Stomach smooth muscle (tissue), 2 donors: ENCODE measurements around the gene STAM2.

Experiments used
- H3K27ac ChIP-seq: one replicate; pipeline ENCODE4 v1.7.0; 2013; ENCODE audit warnings: mild to moderate bottlenecking, low read length, inconsistent platforms
- H3K27me3 ChIP-seq, 2 donors: one replicate each; pipeline ENCODE4 v1.7.0; 2013; ENCODE audit warnings: low read length in 2 of 2; ENCODE audit not compliant: insufficient read depth in 2 of 2, control insufficient read depth in 1 of 2
- H3K36me3 ChIP-seq, 2 donors: one replicate each; pipeline ENCODE4 v1.7.0; 2013; ENCODE audit warnings: low read length in 2 of 2; ENCODE audit not compliant: control insufficient read depth in 2 of 2, insufficient read depth in 2 of 2
- H3K4me1 ChIP-seq: one replicate; pipeline ENCODE4 v1.7.0; 2013; ENCODE audit warnings: low read length; ENCODE audit not compliant: control insufficient read depth, insufficient read depth
- H3K4me3 ChIP-seq, 2 donors: one replicate each; pipeline ENCODE4 v1.7.0; 2013; ENCODE audit warnings: low read length in 2 of 2
- H3K9ac ChIP-seq, 2 donors: one replicate each; pipeline ENCODE4 v1.7.0; 2013; ENCODE audit warnings: low read length in 2 of 2, mild to moderate bottlenecking in 1 of 2
- H3K9me3 ChIP-seq, 2 donors: one replicate each; pipeline ENCODE4 v1.7.0; 2013; ENCODE audit warnings: low read length in 2 of 2; ENCODE audit not compliant: control insufficient read depth in 2 of 2
- donor health status: healthy.
- donor health status: Pancreatic carcinoma.

STAM2 gene

DNA sequence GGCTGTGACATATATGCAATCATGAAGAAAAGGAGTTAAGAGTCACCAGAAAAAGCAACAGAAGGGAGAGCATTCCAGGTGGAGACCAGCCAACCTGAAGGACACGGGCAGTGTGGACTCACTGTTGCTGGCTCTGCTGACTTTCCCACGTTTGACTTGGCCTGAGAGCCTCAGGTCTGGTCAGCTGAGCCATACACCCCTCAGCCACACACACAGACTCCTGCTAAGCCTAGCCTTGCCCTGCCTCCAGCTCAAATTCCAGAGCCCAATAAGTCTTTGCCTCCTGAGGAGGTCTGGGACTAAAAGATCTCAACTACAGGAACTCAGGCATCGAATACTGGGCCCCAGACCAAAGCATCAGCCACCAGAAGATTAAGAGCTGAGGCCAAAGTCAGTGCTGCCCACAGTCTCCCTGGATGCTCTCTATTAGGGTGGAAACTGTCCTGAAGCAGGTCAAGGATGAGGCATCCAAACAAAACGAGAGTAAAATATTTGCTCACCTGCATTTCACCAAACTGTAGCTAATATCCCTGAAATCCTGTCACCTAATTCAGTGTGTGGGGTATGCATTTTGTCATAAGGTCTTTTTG, 100.0 kb downstream of the STAM2 start:
- no peak overlapping the region for H3K27ac ChIP-seq
- H3K9me3 ChIP-seq, result no peaks in the 10 kb centered on the region
- H3K4me1 ChIP-seq, result no peaks in the 10 kb centered on the region
- H3K36me3 ChIP-seq, result no peaks in the 10 kb centered on the region
- no peak overlapping the region for H3K4me3 ChIP-seq
- no peak overlapping the region for H3K9ac ChIP-seq
- H3K27me3 ChIP-seq, result no peaks in the 10 kb centered on the region

DNA sequence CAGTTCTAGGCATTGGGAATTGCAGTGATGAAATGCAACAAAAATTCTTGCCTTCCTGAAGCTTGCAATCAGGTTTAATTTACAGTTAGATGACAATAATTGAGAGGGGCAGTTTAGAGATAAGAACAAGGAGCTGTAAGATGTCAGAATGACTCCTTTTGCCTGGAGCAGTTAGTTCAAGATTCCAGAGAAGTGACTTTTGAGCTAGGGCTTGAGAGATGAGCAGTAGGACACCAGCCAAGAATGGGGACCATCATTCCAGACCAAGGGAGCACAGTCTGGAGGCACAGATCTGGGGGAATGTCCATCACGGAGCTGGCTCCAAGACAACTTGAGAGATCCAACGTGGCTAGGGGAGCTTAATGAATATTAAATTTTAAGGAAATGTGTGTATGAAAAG, 103.6 kb downstream of the STAM2 start:
- no peak overlapping the region for H3K4me3 ChIP-seq
- no peaks in the 10 kb centered on the region for H3K36me3 ChIP-seq
- no peaks in the 10 kb centered on the region for H3K9me3 ChIP-seq
- H3K27me3 ChIP-seq, result no peaks in the 10 kb centered on the region
- no peaks in the 10 kb centered on the region for H3K4me1 ChIP-seq
- H3K9ac ChIP-seq, result no peak overlapping the region
- no peak overlapping the region for H3K27ac ChIP-seq

DNA sequence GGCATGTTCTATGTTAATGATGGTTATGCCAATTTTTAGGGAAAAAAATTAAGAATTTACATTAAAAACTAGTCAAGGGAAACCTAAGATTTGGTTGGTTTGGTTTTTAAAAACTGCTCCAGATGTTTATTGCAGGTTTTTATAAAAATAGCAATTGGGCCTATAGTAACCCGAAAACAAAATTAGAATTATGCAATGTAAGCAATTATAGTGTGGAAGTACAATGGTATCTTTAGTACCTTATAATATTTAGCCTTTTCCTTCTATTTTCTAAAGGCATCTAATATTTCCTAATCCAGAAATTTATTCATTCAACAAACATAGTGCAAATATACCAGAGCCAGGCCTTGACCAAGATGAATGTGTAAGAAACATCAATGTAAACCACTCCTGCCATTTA, 104.0 kb downstream of the STAM2 start:
- no peaks in the 10 kb centered on the region for H3K4me1 ChIP-seq
- no peaks in the 10 kb centered on the region for H3K27me3 ChIP-seq
- no peak overlapping the region for H3K9ac ChIP-seq
- H3K36me3 ChIP-seq, result no peaks in the 10 kb centered on the region
- H3K4me3 ChIP-seq, result no peak overlapping the region
- no peaks in the 10 kb centered on the region for H3K9me3 ChIP-seq
- H3K27ac ChIP-seq, result no peak overlapping the region

DNA sequence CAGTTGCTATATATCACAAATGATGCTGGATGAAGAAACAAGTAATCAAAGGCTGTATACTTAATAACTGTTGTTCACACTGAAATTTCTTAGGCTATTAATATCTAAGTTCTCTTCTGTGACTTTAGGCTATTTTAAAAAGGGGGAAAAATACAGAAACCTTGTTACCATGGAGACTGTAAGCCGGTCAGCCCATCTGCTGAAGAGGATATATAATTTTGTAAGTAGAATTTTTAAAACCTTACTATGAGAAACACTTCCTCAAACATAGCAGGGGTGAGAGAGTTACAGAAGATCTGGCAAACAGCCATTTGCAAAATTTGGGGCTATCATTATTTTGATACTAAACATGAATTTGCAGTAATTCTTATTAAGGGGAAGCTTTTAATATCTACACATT, 104.5 kb downstream of the STAM2 start:
- no peaks in the 10 kb centered on the region for H3K27me3 ChIP-seq
- no peak overlapping the region for H3K27ac ChIP-seq
- H3K36me3 ChIP-seq, result no peaks in the 10 kb centered on the region
- H3K4me1 ChIP-seq, result no peaks in the 10 kb centered on the region
- no peak overlapping the region for H3K4me3 ChIP-seq
- no peak overlapping the region for H3K9ac ChIP-seq
- H3K9me3 ChIP-seq, result no peaks in the 10 kb centered on the region

DNA sequence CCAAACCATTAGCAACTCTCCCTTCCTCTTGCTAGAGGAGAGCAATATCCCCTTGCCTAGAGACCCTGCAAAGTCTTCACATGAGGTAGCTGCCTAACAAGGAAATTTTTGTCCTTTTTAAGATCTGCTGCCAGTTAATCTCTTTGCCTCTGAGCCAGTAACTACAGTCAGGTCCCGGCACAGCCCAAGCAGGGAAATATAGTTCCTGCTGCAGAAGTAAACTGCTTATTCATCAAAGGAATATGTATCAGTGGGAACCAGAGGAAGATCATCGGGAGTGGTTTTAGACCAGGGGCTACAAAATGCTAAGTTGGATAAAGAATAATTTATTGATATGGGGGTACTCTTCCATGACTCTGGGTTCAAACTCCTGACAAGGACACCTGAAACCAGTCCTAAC, 107.3 kb downstream of the STAM2 start:
- H3K36me3 ChIP-seq, result no peaks in the 10 kb centered on the region
- H3K27me3 ChIP-seq, result no peaks in the 10 kb centered on the region
- H3K4me1 ChIP-seq, result no peaks in the 10 kb centered on the region
- H3K27ac ChIP-seq, result no peak overlapping the region
- no peak overlapping the region for H3K4me3 ChIP-seq
- H3K9me3 ChIP-seq, result no peaks in the 10 kb centered on the region
- no peak overlapping the region for H3K9ac ChIP-seq

DNA sequence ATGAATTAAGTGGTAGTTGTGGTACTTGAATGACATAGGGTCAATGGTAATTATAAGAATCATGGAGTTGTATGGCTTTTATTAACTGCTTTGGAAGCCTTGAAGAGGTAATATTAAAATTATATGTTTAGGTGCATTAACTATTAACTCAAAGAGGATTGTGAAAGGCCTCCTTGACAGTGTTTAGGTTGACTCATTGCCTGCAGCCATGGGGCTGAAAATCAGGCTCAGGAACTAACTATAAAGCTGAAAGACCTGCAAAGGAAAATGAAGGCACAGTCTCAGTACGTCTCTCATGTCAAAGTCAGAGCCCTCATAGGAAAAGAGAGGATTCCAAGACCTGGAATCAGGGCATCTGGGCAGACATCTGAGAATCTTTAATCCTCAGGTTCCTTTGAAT, 107.7 kb downstream of the STAM2 start:
- Histone ChIP-seq H3K9ac (no peak overlapping the region), H3K4me3 (no peak overlapping the region), H3K27me3 (no peaks in the 10 kb centered on the region), H3K27ac (no peak overlapping the region), H3K36me3 (no peaks in the 10 kb centered on the region), H3K9me3 (no peaks in the 10 kb centered on the region), H3K4me1 (no peaks in the 10 kb centered on the region)
